ENCODE results near the gene NFKBIL1.

NFKBIL1 gene

DNA sequence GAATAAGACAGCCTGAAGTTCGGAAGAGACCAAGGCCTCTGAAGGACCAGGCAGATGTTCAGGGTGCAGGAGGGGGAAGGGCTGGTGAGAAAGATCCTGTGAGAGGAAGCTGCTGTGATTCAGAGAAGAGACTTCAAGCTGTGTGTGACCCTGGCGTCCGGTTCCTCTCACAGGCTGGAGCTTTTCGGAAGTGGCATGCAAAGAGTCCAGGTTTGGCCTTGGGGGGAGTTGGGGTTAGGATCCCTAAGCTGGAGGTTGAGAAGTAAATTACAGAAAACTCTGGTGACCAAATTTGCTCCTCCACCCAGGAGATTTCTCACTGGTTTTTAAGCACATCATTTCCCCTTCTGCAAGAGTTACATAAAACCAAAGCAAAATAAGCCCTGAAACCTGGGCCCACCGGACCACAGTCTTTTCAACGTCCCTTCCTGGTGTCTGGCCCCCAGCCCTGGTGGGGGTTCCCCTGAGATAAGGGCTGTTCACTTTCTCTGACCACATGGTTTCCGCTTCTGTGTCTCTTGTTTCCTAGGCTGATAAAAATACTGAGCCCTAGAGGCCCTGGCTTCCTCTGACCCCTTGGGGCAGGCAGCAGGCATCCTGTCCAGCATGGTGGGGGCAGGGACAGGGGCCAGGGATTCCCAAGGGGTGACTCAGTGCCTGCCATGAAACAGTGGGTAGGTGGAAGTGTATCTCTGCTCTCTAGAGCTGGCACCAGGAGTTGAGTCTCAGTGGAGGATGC is 12.7 kb downstream of the NFKBIL1 start:
- no peak for DNase-seq (ENCODE audit: low read depth in 3 of 3)

DNA sequence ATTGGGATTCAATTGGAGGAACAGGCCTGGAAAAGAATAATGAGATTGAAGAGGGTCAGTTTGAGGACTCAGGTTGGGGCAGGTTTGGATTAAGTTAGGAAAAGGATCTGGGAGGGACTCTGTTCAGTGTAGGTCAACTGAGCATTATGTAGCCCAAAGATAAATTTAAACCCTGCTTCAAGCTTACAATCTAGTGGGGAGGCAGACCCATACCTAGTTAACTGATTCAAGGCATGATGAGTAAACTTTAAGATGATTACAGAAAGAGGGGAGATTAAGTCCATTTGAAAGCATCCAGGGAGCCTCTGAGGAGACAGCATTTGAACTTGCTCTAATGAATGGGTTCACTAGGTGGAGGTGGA is 13.3 kb downstream of the NFKBIL1 start:
- DNase-seq (ENCODE audit: low read depth in 3 of 3), result no peak

DNA sequence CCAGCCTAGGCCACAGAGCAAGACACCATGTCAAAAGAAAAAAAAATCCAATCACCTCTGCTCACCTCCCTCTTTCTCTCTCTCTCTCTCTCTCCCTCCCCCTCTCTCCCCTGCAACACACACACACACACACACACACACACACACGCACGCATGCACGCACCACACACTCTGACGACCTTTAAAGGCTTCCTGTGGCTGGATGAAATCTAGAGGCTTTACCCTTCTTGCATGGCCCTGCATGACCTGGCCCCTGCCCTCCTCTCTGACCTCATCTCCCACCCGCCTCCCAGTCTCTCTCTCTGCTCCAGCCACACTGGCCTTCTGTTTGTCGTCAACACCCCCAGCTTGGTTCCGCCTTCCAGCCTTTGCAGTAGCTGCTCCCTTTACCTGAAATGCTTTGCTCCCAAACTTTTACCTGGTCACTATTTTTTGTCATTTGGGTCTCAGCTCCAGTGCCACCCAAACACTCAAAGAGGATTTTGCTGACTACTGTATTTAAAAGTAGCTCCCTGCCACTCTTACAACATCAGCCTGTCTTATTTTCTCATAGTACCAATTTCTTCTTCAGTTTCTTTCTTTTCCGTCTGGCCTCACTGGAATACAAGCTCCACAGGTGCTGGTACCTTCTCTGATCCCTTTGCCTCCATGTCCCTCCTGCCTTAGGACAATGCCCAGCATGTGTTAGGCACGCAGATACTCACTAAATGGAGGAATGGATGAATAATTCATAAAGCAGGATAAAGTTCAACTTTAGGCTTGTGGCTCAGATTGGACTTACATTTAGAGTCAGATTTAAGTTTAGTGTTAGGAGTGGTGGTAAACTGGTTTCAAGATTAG is 20.3 kb downstream of the NFKBIL1 start:
- DNase-seq (ENCODE audit: low read depth in 3 of 3), result no peak

DNA sequence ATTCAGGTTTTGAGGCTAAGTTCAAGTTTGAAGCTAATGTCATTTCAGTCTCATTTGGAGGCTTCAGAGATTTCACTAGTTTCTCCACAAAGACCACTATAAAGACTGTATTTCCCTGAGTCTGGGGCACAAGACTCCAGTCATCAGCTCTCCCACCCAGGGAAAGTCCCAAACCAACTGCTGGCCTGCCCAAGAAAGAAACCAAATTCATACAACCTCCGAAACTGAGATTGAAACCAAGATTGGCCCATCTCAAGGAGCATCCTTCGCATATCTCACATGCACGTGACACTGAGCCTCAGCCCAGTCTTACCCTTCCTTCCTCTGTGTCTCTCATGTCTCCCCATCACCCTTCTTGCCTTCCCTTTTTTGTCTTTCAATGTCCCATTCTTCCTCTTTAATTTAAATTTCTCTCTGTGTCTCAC is 21.1 kb downstream of the NFKBIL1 start:
- no peak for DNase-seq (ENCODE audit: low read depth in 3 of 3)

DNA sequence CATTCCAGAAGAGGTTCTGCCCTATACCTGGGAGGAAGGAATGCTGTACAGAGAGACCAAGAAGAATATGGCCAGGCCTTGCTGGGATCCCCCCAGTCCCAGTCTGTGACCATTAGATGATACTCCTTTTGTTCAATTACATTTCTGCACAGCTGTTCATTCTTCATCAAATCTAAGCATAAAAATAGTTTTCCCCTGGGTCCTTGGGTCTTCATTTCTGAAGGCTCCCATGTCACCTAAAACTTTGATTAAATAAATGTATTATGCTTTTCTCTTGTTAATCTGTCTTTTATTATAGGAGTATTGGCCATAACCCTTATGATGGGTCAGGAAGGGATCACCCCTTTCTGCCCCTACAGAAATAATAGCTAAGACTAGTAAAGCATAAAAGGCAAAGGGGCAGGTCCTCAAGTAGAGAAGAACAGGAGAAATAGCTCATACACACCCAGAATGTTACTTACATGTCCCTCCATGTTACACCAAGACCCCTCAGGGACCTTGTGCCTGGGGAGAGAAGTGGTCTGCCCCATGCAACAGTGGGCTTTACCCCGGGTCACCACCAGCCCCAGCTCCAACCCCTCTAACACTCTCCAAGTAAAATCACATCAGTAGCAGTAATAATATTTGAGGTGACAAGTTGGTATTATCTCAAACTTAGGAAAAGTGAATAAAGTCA is 22.6 kb downstream of the NFKBIL1 start:
- DNase-seq (ENCODE audit: low read depth in 3 of 3), result no peak

DNA sequence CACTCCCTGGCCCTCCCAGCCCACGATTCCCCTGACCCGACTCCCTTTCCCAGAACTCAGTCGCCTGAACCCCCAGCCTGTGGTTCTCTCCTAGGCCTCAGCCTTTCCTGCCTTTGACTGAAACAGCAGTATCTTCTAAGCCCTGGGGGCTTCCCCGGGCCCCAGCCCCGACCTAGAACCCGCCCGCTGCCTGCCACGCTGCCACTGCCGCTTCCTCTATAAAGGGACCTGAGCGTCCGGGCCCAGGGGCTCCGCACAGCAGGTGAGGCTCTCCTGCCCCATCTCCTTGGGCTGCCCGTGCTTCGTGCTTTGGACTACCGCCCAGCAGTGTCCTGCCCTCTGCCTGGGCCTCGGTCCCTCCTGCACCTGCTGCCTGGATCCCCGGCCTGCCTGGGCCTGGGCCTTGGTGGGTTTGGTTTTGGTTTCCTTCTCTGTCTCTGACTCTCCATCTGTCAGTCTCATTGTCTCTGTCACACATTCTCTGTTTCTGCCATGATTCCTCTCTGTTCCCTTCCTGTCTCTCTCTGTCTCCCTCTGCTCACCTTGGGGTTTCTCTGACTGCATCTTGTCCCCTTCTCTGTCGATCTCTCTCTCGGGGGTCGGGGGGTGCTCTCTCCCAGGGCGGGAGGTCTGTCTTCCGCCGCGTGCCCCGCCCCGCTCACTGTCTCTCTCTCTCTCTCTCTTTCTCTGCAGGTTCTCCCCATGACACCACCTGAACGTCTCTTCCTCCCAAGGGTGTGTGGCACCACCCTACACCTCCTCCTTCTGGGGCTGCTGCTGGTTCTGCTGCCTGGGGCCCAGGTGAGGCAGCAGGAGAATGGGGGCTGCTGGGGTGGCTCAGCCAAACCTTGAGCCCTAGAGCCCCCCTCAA is 24.9 kb downstream of the NFKBIL1 start, which contains the start of gene LTA:
Gene LTA, plus strand, starts transcription at position 249 of the 871 bp plus-strand sequence. Its CDS starts 454 bp downstream, at position 703.
- DNase-seq (ENCODE audit: low read depth in 3 of 3), result peak in 2 of 3 donors; percentile 75

DNA sequence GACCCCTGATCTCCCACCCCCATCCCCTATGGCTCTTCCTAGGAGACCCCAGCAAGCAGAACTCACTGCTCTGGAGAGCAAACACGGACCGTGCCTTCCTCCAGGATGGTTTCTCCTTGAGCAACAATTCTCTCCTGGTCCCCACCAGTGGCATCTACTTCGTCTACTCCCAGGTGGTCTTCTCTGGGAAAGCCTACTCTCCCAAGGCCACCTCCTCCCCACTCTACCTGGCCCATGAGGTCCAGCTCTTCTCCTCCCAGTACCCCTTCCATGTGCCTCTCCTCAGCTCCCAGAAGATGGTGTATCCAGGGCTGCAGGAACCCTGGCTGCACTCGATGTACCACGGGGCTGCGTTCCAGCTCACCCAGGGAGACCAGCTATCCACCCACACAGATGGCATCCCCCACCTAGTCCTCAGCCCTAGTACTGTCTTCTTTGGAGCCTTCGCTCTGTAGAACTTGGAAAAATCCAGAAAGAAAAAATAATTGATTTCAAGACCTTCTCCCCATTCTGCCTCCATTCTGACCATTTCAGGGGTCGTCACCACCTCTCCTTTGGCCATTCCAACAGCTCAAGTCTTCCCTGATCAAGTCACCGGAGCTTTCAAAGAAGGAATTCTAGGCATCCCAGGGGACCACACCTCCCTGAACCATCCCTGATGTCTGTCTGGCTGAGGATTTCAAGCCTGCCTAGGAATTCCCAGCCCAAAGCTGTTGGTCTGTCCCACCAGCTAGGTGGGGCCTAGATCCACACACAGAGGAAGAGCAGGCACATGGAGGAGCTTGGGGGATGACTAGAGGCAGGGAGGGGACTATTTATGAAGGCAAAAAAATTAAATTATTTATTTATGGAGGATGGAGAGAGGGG is 26.1 kb downstream of the NFKBIL1 start:
- no peak for DNase-seq (ENCODE audit: low read depth in 3 of 3)

DNA sequence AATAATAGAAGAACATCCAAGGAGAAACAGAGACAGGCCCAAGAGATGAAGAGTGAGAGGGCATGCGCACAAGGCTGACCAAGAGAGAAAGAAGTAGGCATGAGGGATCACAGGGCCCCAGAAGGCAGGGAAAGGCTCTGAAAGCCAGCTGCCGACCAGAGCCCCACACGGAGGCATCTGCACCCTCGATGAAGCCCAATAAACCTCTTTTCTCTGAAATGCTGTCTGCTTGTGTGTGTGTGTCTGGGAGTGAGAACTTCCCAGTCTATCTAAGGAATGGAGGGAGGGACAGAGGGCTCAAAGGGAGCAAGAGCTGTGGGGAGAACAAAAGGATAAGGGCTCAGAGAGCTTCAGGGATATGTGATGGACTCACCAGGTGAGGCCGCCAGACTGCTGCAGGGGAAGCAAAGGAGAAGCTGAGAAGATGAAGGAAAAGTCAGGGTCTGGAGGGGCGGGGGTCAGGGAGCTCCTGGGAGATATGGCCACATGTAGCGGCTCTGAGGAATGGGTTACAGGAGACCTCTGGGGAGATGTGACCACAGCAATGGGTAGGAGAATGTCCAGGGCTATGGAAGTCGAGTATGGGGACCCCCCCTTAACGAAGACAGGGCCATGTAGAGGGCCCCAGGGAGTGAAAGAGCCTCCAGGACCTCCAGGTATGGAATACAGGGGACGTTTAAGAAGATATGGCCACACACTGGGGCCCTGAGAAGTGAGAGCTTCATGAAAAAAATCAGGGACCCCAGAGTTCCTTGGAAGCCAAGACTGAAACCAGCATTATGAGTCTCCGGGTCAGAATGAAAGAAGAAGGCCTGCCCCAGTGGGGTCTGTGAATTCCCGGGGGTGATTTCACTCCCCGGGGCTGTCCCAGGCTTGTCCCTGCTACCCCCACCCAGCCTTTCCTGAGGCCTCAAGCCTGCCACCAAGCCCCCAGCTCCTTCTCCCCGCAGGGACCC is 27.0 kb downstream of the NFKBIL1 start:
- no peak for DNase-seq (ENCODE audit: low read depth in 3 of 3)

DNA sequence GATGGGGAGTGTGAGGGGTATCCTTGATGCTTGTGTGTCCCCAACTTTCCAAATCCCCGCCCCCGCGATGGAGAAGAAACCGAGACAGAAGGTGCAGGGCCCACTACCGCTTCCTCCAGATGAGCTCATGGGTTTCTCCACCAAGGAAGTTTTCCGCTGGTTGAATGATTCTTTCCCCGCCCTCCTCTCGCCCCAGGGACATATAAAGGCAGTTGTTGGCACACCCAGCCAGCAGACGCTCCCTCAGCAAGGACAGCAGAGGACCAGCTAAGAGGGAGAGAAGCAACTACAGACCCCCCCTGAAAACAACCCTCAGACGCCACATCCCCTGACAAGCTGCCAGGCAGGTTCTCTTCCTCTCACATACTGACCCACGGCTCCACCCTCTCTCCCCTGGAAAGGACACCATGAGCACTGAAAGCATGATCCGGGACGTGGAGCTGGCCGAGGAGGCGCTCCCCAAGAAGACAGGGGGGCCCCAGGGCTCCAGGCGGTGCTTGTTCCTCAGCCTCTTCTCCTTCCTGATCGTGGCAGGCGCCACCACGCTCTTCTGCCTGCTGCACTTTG is 28.0 kb downstream of the NFKBIL1 start, which contains the start of gene TNF:
Gene TNF, plus strand, starts transcription at position 231 of the 567 bp plus-strand sequence. Its CDS starts 177 bp downstream, at position 408.
- peak; percentile 77 to 85 (median 80) for DNase-seq (ENCODE audit: low read depth in 3 of 3)

DNA sequence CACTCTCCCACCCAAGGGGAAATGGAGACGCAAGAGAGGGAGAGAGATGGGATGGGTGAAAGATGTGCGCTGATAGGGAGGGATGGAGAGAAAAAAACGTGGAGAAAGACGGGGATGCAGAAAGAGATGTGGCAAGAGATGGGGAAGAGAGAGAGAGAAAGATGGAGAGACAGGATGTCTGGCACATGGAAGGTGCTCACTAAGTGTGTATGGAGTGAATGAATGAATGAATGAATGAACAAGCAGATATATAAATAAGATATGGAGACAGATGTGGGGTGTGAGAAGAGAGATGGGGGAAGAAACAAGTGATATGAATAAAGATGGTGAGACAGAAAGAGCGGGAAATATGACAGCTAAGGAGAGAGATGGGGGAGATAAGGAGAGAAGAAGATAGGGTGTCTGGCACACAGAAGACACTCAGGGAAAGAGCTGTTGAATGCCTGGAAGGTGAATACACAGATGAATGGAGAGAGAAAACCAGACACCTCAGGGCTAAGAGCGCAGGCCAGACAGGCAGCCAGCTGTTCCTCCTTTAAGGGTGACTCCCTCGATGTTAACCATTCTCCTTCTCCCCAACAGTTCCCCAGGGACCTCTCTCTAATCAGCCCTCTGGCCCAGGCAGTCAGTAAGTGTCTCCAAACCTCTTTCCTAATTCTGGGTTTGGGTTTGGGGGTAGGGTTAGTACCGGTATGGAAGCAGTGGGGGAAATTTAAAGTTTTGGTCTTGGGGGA is 28.7 kb downstream of the NFKBIL1 start:
- DNase-seq (ENCODE audit: low read depth in 3 of 3), result no peak

DNA sequence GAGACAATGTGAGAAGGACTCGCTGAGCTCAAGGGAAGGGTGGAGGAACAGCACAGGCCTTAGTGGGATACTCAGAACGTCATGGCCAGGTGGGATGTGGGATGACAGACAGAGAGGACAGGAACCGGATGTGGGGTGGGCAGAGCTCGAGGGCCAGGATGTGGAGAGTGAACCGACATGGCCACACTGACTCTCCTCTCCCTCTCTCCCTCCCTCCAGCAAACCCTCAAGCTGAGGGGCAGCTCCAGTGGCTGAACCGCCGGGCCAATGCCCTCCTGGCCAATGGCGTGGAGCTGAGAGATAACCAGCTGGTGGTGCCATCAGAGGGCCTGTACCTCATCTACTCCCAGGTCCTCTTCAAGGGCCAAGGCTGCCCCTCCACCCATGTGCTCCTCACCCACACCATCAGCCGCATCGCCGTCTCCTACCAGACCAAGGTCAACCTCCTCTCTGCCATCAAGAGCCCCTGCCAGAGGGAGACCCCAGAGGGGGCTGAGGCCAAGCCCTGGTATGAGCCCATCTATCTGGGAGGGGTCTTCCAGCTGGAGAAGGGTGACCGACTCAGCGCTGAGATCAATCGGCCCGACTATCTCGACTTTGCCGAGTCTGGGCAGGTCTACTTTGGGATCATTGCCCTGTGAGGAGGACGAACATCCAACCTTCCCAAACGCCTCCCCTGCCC is 29.6 kb downstream of the NFKBIL1 start:
- no peak for DNase-seq (ENCODE audit: low read depth in 3 of 3)

DNA sequence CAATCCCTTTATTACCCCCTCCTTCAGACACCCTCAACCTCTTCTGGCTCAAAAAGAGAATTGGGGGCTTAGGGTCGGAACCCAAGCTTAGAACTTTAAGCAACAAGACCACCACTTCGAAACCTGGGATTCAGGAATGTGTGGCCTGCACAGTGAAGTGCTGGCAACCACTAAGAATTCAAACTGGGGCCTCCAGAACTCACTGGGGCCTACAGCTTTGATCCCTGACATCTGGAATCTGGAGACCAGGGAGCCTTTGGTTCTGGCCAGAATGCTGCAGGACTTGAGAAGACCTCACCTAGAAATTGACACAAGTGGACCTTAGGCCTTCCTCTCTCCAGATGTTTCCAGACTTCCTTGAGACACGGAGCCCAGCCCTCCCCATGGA is 30.2 kb downstream of the NFKBIL1 start:
- no peak for DNase-seq (ENCODE audit: low read depth in 3 of 3)

DNA sequence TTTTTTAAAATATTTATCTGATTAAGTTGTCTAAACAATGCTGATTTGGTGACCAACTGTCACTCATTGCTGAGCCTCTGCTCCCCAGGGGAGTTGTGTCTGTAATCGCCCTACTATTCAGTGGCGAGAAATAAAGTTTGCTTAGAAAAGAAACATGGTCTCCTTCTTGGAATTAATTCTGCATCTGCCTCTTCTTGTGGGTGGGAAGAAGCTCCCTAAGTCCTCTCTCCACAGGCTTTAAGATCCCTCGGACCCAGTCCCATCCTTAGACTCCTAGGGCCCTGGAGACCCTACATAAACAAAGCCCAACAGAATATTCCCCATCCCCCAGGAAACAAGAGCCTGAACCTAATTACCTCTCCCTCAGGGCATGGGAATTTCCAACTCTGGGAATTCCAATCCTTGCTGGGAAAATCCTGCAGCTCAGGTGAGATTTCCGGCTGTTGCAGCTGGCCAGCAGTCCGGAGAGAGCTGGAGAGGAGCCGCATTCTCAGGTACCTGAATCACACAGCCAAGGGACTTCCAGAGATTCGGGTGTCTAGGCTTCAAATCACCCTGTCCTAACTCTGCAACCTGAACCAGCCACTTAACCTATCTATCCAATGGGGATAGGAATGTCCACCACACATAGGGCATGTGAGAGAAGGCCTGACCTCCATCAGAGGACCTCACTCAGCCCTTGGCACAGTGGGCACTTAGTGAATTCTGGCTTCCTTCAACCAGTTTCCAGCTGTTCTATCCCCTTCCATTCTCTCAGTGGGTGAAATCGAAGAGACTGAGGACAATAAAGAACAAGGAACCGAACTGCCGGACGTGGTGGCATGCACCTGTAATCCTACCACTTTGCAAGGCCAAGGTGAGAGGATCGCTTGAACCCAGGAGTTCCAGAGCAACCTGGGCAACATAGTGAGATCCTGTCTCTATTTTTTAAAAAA is 31.0 kb downstream of the NFKBIL1 start:
- no peak for DNase-seq (ENCODE audit: low read depth in 3 of 3)

DNA sequence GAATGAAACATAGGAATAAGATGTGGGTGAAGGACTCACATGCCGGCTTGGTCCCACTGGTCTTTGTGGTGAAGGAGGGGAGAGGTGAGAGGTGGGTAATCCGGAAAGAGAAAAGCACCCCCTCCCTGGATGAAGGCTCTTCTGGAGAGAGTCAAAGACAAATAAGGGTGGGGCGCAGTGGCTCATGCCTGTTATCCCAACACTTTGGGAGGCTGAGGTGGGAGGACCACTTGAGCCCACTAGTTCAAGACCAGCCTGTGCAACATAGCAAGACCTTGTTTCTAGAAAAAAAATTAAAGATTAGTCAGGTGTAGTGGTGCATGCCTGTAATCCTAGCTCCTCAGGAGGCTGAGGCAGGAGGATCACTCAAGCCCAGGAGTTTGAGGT is 31.7 kb downstream of the NFKBIL1 start:
- DNase-seq (ENCODE audit: low read depth in 3 of 3), result no peak

DNA sequence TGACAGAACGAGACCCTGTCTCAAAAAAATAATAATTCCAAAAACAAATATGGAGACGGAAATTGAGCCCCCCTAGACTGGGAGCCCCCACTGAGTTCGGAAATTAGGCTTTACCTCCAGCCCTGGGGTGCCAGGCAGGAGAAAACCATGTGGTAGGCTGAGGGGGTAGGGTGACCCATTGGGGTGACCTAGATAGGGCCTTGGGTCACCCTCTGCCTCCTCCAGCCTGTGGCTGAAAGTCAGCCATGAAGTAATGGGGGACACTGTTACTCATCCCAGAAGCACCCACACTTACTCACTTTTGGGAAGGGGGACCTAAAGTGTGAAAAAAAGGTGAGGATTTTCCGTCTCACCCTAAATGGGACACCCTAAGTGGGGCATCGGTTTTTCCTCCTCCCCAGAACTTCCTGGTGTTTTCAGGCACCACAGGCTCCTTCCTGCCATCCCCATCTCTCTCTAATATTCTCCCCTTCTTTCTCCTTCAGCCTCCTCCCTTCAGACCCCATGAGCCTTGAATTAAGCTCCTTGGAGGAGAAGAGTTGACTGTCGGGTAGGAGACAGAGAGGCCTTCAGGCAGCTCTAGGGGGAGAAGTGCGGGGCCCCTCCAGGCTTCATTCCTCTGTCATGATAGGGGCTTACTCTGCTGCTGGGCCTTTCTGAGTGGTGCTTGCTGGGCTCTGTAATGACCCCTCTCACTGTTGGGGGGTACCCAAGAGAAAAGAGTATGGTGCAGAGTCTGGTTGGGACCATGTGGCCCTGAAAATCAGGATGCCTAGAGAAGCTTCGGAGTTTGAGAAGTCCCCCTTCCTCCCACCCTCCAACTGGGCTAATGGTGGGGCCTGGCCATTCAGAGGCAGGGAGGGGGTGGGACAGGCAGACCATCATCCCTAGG is 32.4 kb downstream of the NFKBIL1 start:
- no peak for DNase-seq (ENCODE audit: low read depth in 3 of 3)

DNA sequence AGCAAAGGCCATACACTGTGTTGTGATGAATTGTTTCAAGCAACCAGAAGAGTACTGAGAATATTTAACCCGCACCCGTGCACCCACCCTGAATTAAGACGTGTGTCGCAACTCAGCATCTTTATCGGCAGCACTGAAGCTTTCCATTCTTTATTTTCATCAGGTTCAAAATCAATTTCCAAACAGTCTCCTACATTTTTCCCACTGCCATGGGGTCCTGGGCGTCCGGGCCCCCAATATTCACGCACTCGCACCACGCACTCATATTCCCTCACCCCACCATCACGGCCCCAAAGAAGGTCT is 33.0 kb downstream of the NFKBIL1 start:
- no peak for DNase-seq (ENCODE audit: low read depth in 3 of 3)

Data from stimulated activated CD4-positive, alpha-beta T cell treated with anti-CD3 and anti-CD28 coated beads, TNF-alpha, amount 100 ng/mL, for 48 hours (primary cell).